ENCODE results near the gene CLMP. TPM values are rescaled to one million over a fixed set of nuclear protein-coding genes. Genes with fewer than 3 reads are reported as not detected.

CLMP gene
- total RNA-seq, 1 donor from 2014 or later: 24.2 TPM

DNA sequence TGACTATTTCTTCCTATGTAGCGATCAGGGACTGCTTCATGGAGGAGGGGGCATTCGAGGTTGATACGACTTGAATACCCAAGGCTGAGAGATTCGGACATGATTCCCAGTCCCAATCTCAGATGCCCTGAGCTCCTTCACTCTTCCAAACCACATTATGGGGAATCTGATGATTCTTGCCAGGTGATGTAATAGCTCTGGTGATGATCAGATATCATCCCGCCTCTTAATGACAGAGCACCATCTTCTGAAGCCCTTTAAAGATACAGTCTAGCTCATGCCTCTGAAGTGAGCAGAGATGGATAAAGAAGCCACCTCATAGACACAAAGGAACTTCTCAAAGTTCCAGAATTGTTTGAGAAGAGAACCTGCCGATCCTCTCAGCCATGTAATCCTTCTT is 8.9 kb upstream of the CLMP start:
- no peaks in the 10 kb centered on the region for H3K36me3 Mint-ChIP-seq (ENCODE audit: unreplicated experiment)

GRCh38 chr11:123203471-123203870 is 8.4 kb upstream of the CLMP start:
- H3K4me3 Mint-ChIP-seq (ENCODE audit: unreplicated experiment): peak overlapping the region; percentile 57

More for the DNA sequence above, 8.9 kb upstream of the CLMP start:
- Mint-ChIP-seq H3K9me3 (ENCODE audit: unreplicated experiment) (peaks cover 2% of the 10 kb centered on the region), H3K4me3 (ENCODE audit: unreplicated experiment) (no peak overlapping the region), H3K4me1 (ENCODE audit: low read depth, unreplicated experiment) (peaks cover 34% of the 10 kb centered on the region), H3K27me3 (ENCODE audit: unreplicated experiment) (no peaks in the 10 kb centered on the region), H3K27ac (ENCODE audit: unreplicated experiment) (no peak overlapping the region)
- DNase-seq: no peak
- TF ChIP-seq, protein P1, sequence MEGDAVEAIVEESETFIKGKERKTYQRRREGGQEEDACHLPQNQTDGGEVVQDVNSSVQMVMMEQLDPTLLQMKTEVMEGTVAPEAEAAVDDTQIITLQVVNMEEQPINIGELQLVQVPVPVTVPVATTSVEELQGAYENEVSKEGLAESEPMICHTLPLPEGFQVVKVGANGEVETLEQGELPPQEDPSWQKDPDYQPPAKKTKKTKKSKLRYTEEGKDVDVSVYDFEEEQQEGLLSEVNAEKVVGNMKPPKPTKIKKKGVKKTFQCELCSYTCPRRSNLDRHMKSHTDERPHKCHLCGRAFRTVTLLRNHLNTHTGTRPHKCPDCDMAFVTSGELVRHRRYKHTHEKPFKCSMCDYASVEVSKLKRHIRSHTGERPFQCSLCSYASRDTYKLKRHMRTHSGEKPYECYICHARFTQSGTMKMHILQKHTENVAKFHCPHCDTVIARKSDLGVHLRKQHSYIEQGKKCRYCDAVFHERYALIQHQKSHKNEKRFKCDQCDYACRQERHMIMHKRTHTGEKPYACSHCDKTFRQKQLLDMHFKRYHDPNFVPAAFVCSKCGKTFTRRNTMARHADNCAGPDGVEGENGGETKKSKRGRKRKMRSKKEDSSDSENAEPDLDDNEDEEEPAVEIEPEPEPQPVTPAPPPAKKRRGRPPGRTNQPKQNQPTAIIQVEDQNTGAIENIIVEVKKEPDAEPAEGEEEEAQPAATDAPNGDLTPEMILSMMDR (IDR thresholded peaks at IDR 0.05; ENCODE audit: partially characterized antibody, unreplicated experiment): no peak

DNA sequence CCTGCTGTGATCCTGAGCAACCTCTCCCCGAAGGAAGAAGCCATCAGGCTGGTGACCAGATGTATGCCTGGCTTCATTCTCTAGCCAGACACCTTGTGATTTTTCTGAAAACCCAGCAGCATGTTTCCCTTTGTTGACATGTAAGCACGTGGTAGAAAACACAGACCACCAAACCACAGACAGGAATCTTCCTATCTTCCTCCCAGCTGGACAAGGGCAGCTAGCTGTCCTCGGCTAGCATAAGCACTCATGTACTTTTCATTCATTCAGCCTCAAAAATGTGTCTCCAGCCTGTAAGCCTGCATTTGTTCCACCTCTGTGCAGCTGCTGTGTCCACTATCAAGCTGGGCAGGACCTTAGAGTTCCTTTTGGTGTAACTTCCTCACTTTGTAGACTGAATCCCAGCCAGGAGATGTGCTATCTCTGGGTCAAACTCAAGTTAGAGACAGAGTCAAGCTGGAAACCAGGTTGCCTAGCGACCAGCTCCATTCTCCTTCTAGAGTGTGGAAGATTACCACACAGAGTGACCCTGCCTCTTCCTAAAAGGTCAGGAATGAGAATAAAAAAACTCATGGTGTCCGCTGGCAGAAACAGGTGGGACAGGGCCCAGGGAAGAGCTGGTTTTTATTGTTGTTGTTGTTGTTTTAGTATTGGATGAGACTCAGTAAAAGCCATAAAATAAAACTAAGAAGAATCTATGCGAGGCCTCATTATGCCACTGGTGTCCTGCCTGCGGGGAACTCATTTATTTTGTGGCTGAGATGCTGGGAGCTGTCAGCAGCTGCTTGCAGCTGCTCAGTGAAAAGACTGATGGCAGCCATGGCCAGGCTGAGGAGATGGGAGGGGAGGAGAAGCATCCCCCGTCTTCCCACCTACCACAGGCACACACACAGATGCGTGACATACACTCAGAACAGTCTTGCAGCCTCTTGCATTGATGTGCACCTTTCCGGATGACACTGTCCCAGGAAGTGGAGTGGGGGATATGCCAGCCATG is 7.4 kb upstream of the CLMP start:
- no peaks in the 10 kb centered on the region for H3K36me3 Mint-ChIP-seq (ENCODE audit: unreplicated experiment)
- peaks cover 2% of the 10 kb centered on the region for H3K9me3 Mint-ChIP-seq (ENCODE audit: unreplicated experiment)
- H3K27me3 Mint-ChIP-seq (ENCODE audit: unreplicated experiment): no peaks in the 10 kb centered on the region
- H3K4me3 Mint-ChIP-seq (ENCODE audit: unreplicated experiment): peak overlapping the region; percentile 57
- peaks cover 34% of the 10 kb centered on the region for H3K4me1 Mint-ChIP-seq (ENCODE audit: low read depth, unreplicated experiment)
- peak overlapping the region; percentile 57 for H3K27ac Mint-ChIP-seq (ENCODE audit: unreplicated experiment)
- no peak for DNase-seq
- TF ChIP-seq, protein P1 (IDR thresholded peaks at IDR 0.05; ENCODE audit: partially characterized antibody, unreplicated experiment): no peak

More at GRCh38 chr11:123203471-123203870, 8.4 kb upstream of the CLMP start:
- TF ChIP-seq, protein P1 (IDR thresholded peaks at IDR 0.05; ENCODE audit: partially characterized antibody, unreplicated experiment): no peak
- Mint-ChIP-seq H3K27ac (ENCODE audit: unreplicated experiment) (peak overlapping the region; percentile 83), H3K9me3 (ENCODE audit: unreplicated experiment) (peaks cover 2% of the 10 kb centered on the region), H3K36me3 (ENCODE audit: unreplicated experiment) (no peaks in the 10 kb centered on the region), H3K27me3 (ENCODE audit: unreplicated experiment) (no peaks in the 10 kb centered on the region), H3K4me1 (ENCODE audit: low read depth, unreplicated experiment) (peaks cover 34% of the 10 kb centered on the region)
- no peak for DNase-seq

GRCh38 chr11:123200264-123200663 is 5.2 kb upstream of the CLMP start:
- H3K9me3 Mint-ChIP-seq (ENCODE audit: unreplicated experiment): peaks cover 7% of the 10 kb centered on the region
- H3K27me3 Mint-ChIP-seq (ENCODE audit: unreplicated experiment): peaks cover 2% of the 10 kb centered on the region
- H3K27ac Mint-ChIP-seq (ENCODE audit: unreplicated experiment): no peak overlapping the region
- H3K36me3 Mint-ChIP-seq (ENCODE audit: unreplicated experiment): no peaks in the 10 kb centered on the region
- TF ChIP-seq, protein P1 (IDR thresholded peaks at IDR 0.05; ENCODE audit: partially characterized antibody, unreplicated experiment): no peak
- H3K4me3 Mint-ChIP-seq (ENCODE audit: unreplicated experiment): no peak overlapping the region
- DNase-seq: no peak
- peaks cover 31% of the 10 kb centered on the region for H3K4me1 Mint-ChIP-seq (ENCODE audit: low read depth, unreplicated experiment)

DNA sequence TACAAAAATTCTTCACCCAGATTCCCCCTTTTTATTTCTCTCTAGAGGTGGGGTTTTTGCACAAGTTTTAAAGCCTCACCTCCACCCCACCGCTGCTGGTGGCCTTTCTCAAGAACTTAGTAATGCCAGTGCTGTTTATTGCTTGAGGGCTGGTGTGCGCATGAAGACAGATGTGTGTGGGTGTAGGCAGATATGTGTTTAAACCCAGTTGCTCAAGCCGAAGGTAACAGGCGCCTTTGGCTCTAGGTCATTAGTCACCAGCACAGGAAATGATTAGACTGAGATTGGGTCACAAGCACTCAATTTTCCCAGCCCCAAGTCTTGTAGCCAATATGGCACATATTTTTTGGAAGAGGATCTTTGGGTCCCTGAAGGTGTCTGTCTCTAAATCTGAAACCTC is 2.7 kb upstream of the CLMP start:
- Mint-ChIP-seq H3K4me3 (ENCODE audit: unreplicated experiment) (no peak overlapping the region), H3K36me3 (ENCODE audit: unreplicated experiment) (no peaks in the 10 kb centered on the region), H3K27me3 (ENCODE audit: unreplicated experiment) (peaks cover 9% of the 10 kb centered on the region), H3K4me1 (ENCODE audit: low read depth, unreplicated experiment) (peaks cover 24% of the 10 kb centered on the region), H3K9me3 (ENCODE audit: unreplicated experiment) (peaks cover 10% of the 10 kb centered on the region), H3K27ac (ENCODE audit: unreplicated experiment) (no peak overlapping the region)
- TF ChIP-seq, protein P1 (IDR thresholded peaks at IDR 0.05; ENCODE audit: partially characterized antibody, unreplicated experiment): no peak
- no peak for DNase-seq

Data from glutamatergic neuron (in vitro differentiated cells).